ENCODE measurements around the gene CTDSPL2.
"Not testable (repeated sequence)": the region's sequence is repeated elsewhere in the genome, so short reads cannot be mapped to it uniquely, and the experiment has no call there.

Gene CTDSPL2

GRCh38 chr15:44489464-44489863 is 62.0 kb downstream of the CTDSPL2 start:
- no peak for DNase-seq

GRCh38 chr15:44490622-44491021 is 63.2 kb downstream of the CTDSPL2 start:
- DNase-seq, result no peak

GRCh38 chr15:44492040-44492439 is 64.6 kb downstream of the CTDSPL2 start:
- DNase-seq, result no peak

GRCh38 chr15:44492672-44493071 is 65.2 kb downstream of the CTDSPL2 start:
- no peak for DNase-seq

GRCh38 chr15:44495562-44495961 is 68.1 kb downstream of the CTDSPL2 start:
- DNase-seq, result no peak

- DNase-seq, result no peak
Measured at GRCh38 chr15:44500555-44500954, 73.1 kb downstream of the CTDSPL2 start.

- no peak for DNase-seq
Measured at GRCh38 chr15:44501768-44502366, 74.4 kb downstream of the CTDSPL2 start.

- no peak for DNase-seq
Measured at GRCh38 chr15:44516436-44516835, 89.0 kb downstream of the CTDSPL2 start.

- DNase-seq, result no peak
Measured at GRCh38 chr15:44519537-44519936, 92.1 kb downstream of the CTDSPL2 start.

GRCh38 chr15:44525018-44525417 is 97.6 kb downstream of the CTDSPL2 start:
- DNase-seq, result no peak

- no peak for DNase-seq
Measured at GRCh38 chr15:44527241-44527640, 99.8 kb downstream of the CTDSPL2 start.

GRCh38 chr15:44529864-44530604 is 102.6 kb downstream of the CTDSPL2 start:
- DNase-seq, result no peak

GRCh38 chr15:44530653-44531052 is 103.2 kb downstream of the CTDSPL2 start:
- no peak for DNase-seq

GRCh38 chr15:44532275-44532674 is 104.8 kb downstream of the CTDSPL2 start:
- not testable (repeated sequence) for DNase-seq

- no peak for DNase-seq
Measured at GRCh38 chr15:44532689-44533088, 105.3 kb downstream of the CTDSPL2 start.

GRCh38 chr15:44535092-44535491 is 107.7 kb downstream of the CTDSPL2 start:
- no peak for DNase-seq

- DNase-seq, result peak; percentile 14
Measured at GRCh38 chr15:44535523-44536301, 108.3 kb downstream of the CTDSPL2 start.

- no peak for DNase-seq
Measured at GRCh38 chr15:44536302-44536961, 109.0 kb downstream of the CTDSPL2 start.

GRCh38 chr15:44536962-44537734 is 109.7 kb downstream of the CTDSPL2 start, which contains the start of gene EIF3J:
TSS of gene EIF3J (plus strand) at chr15:44537147. CDS start at chr15:44537195, 48 bp downstream.
- peak; percentile 93 for DNase-seq

GRCh38 chr15:44537735-44538240 is 110.4 kb downstream of the CTDSPL2 start:
- DNase-seq, result peak; percentile 13

- DNase-seq, result no peak
Measured at GRCh38 chr15:44541282-44541958, 114.0 kb downstream of the CTDSPL2 start.

- no peak for DNase-seq
Measured at GRCh38 chr15:44542596-44542995, 115.2 kb downstream of the CTDSPL2 start.

Measured in activated CD4-positive, alpha-beta T cell treated with anti-CD3 and anti-CD28 coated beads, Interleukin-2, amount 50 U/mL, for 1 hour (primary cell).